ENCODE measurements around the gene FAM50B. TPM values are rescaled to one million over a fixed set of nuclear protein-coding genes. Genes with fewer than 3 reads are reported as not detected.

The FAM50B gene
- polyA plus RNA-seq, 1 donor from 2014 or later = 0.79 TPM

DNA sequence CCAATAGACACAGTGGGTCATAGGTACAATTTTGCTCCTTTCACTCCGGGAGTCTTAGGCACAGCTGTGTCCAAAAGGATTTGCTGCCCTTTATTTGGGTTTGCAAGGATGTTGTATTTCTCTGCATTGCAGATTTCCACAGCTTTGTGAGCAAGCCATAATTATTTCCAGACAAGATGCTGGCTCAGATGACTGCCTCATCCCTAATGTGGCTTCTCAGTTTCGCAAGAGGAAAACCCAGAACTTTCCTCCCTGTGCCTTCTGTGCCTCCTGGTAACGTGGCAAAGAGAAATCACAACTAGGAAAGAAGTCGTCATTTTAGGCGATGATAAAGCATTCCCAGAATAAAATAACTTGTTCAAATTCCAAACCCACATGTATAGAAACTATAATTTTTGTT, 33.7 kb downstream of the FAM50B start:
- Histone ChIP-seq H3K9me2 (ENCODE audit: insufficient read depth, low read length) (no peaks in the 10 kb centered on the region), H3K4me2 (ENCODE audit: low read length) (no peak overlapping the region), H3F3A (ENCODE audit: insufficient read depth, low read length, poor library complexity, severe bottlenecking) (no peaks in the 10 kb centered on the region), H3K27me3 (ENCODE audit: insufficient read depth, low read depth, low read length) (no peaks in the 10 kb centered on the region), H3K9ac (ENCODE audit: low read length) (no peak overlapping the region), H3K36me3 (ENCODE audit: insufficient read depth, low read length) (no peaks in the 10 kb centered on the region), H2AFZ (ENCODE audit: low read depth, low read length) (no peak overlapping the region), H4K20me1 (ENCODE audit: insufficient read depth) (no peaks in the 10 kb centered on the region), H3K27ac (ENCODE audit: low read length) (no peak overlapping the region), H3K4me3 (ENCODE audit: low read length) (no peak overlapping the region), H3K79me2 (replicated peaks; ENCODE audit: insufficient read depth, low read length) (no peaks in the 10 kb centered on the region), H3K9me3 (ENCODE audit: low read length) (no peaks in the 10 kb centered on the region)
- TF ChIP-seq EZH2 (IDR thresholded peaks at IDR 0.05; ENCODE audit: borderline replicate concordance, insufficient read depth, low read length, poor library complexity, severe bottlenecking) = no peak
- no peak for TF ChIP-seq SMC3 (conservative IDR thresholded peaks at IDR 0.05; ENCODE audit: poor library complexity)
- TF ChIP-seq POLR2AphosphoS5 (IDR thresholded peaks at IDR 0.05) = no peak
- no peak for TF ChIP-seq RAD21 (conservative IDR thresholded peaks at IDR 0.05)
- TF ChIP-seq TAF1 (IDR thresholded peaks at IDR 0.05; ENCODE audit: low read depth) = no peak
- TF ChIP-seq MXI1 (conservative IDR thresholded peaks at IDR 0.05; ENCODE audit: poor library complexity, severe bottlenecking) = no peak
- TF ChIP-seq, protein P1, sequence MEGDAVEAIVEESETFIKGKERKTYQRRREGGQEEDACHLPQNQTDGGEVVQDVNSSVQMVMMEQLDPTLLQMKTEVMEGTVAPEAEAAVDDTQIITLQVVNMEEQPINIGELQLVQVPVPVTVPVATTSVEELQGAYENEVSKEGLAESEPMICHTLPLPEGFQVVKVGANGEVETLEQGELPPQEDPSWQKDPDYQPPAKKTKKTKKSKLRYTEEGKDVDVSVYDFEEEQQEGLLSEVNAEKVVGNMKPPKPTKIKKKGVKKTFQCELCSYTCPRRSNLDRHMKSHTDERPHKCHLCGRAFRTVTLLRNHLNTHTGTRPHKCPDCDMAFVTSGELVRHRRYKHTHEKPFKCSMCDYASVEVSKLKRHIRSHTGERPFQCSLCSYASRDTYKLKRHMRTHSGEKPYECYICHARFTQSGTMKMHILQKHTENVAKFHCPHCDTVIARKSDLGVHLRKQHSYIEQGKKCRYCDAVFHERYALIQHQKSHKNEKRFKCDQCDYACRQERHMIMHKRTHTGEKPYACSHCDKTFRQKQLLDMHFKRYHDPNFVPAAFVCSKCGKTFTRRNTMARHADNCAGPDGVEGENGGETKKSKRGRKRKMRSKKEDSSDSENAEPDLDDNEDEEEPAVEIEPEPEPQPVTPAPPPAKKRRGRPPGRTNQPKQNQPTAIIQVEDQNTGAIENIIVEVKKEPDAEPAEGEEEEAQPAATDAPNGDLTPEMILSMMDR (IDR thresholded peaks at IDR 0.05; ENCODE audit: poor library complexity, severe bottlenecking) = no peak
- TF ChIP-seq, protein P2, sequence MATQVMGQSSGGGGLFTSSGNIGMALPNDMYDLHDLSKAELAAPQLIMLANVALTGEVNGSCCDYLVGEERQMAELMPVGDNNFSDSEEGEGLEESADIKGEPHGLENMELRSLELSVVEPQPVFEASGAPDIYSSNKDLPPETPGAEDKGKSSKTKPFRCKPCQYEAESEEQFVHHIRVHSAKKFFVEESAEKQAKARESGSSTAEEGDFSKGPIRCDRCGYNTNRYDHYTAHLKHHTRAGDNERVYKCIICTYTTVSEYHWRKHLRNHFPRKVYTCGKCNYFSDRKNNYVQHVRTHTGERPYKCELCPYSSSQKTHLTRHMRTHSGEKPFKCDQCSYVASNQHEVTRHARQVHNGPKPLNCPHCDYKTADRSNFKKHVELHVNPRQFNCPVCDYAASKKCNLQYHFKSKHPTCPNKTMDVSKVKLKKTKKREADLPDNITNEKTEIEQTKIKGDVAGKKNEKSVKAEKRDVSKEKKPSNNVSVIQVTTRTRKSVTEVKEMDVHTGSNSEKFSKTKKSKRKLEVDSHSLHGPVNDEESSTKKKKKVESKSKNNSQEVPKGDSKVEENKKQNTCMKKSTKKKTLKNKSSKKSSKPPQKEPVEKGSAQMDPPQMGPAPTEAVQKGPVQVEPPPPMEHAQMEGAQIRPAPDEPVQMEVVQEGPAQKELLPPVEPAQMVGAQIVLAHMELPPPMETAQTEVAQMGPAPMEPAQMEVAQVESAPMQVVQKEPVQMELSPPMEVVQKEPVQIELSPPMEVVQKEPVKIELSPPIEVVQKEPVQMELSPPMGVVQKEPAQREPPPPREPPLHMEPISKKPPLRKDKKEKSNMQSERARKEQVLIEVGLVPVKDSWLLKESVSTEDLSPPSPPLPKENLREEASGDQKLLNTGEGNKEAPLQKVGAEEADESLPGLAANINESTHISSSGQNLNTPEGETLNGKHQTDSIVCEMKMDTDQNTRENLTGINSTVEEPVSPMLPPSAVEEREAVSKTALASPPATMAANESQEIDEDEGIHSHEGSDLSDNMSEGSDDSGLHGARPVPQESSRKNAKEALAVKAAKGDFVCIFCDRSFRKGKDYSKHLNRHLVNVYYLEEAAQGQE (IDR thresholded peaks at IDR 0.05; ENCODE audit: borderline replicate concordance) = no peak

DNA sequence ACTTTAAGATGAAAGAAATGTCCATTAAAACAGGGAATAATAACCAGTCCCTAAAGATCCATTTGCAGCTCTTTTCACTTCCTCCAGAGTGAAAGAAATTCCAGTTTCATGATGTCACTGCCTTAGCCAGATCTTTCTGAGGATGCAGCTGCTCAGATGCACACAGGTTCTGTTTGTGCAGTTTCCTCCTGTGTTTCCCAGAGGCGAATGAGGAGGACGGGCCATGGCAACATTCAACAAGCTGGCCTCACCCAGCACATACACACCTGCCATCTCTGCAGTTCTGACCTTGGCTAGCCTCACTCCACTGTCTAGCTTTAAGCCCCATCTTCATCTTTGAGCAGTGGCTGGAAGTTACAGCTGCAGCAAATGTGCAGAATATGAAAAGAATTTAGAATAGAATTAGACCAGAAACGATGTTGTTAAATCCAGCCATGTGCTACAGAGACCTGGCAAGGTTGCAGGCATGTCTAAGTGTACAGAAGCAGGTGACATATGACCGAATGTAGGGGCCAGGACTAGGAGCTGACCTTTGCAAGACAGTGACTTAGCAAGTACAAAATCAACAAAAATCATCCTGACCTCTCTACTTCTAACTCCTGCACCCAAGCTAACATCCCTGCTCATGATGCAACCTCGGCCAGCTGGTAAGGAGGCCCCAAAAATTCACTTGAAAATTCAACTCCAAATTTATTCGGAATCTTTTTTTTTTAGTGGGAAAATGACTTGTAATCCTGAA, 35.0 kb downstream of the FAM50B start:
- H3K27ac ChIP-seq (ENCODE audit: low read length) = no peak overlapping the region
- TF ChIP-seq RAD21 (conservative IDR thresholded peaks at IDR 0.05) = no peak
- TF ChIP-seq TAF1 (IDR thresholded peaks at IDR 0.05; ENCODE audit: low read depth) = no peak
- no peak for TF ChIP-seq POLR2AphosphoS5 (IDR thresholded peaks at IDR 0.05)
- TF ChIP-seq SMC3 (conservative IDR thresholded peaks at IDR 0.05; ENCODE audit: poor library complexity) = no peak
- no peak for TF ChIP-seq EP300 (conservative IDR thresholded peaks at IDR 0.05; ENCODE audit: poor library complexity, severe bottlenecking)
- TF ChIP-seq EZH2 (IDR thresholded peaks at IDR 0.05; ENCODE audit: borderline replicate concordance, insufficient read depth, low read length, poor library complexity, severe bottlenecking) = no peak
- TF ChIP-seq, protein P1 (IDR thresholded peaks at IDR 0.05; ENCODE audit: poor library complexity, severe bottlenecking) = no peak
- no peaks in the 10 kb centered on the region for H3K27me3 ChIP-seq (ENCODE audit: insufficient read depth, low read depth, low read length)

More for the DNA sequence above, 35.0 kb downstream of the FAM50B start:
- Histone ChIP-seq H3K9me2 (ENCODE audit: insufficient read depth, low read length) (no peaks in the 10 kb centered on the region), H4K20me1 (ENCODE audit: insufficient read depth) (no peaks in the 10 kb centered on the region), H3K9ac (ENCODE audit: low read length) (no peak overlapping the region), H3K9me3 (ENCODE audit: low read length) (no peaks in the 10 kb centered on the region), H3K4me2 (ENCODE audit: low read length) (no peak overlapping the region), H2AFZ (ENCODE audit: low read depth, low read length) (peak overlapping the region; percentile 27), H3K4me3 (ENCODE audit: low read length) (no peak overlapping the region), H3K36me3 (ENCODE audit: insufficient read depth, low read length) (no peaks in the 10 kb centered on the region), H3F3A (ENCODE audit: insufficient read depth, low read length, poor library complexity, severe bottlenecking) (no peaks in the 10 kb centered on the region), H3K79me2 (replicated peaks; ENCODE audit: insufficient read depth, low read length) (no peaks in the 10 kb centered on the region)
